ENCODE results near the gene ZNF503. TPM values are rescaled to one million over a fixed set of nuclear protein-coding genes. Genes with fewer than 3 reads are reported as not detected.
A peak's percentile ranks its signal among the peaks of the same experiment; 100 is the strongest.

The ZNF503 gene
- total RNA-seq, 2 donors from 2014 or later = 20.8 to 38.6 TPM

GRCh38 chr10:75425291-75426079, 23.9 kb upstream of the ZNF503 start:
- Histone ChIP-seq H3K27me3 (no peaks in the 10 kb centered on the region), H3K4me1 (peaks cover 50% of the 10 kb centered on the region), H3K36me3 (replicated peaks in 1 of 2; ENCODE audit: insufficient read depth in 1 of 2, low read depth in 2 of 2) (no peaks in the 10 kb centered on the region), H3K4me3 (no peak overlapping the region), H3K27ac (peak overlapping the region in 2 of 4 donors; percentile 12 to 27), H3K9me3 (no peaks in the 10 kb centered on the region)
- intact Hi-C loops (cut with DNase I) = no loop called here
- ATAC-seq (peak; percentile 81), DNase-seq (peak; percentile 73 to 88 (median 78))
- TF ChIP-seq CTCF (IDR thresholded peaks at IDR 0.05) (no peak), POLR2A (IDR thresholded peaks at IDR 0.05) (no peak)
- 41 to 62% methylated on average over 6 of the region's 6 CpGs for WGBS, 2 donors

GRCh38 chr10:75424571-75424970, 23.0 kb upstream of the ZNF503 start:
- no peaks in the 10 kb centered on the region for H3K36me3 ChIP-seq (replicated peaks in 1 of 2; ENCODE audit: insufficient read depth in 1 of 2, low read depth in 2 of 2)
- TF ChIP-seq POLR2A (IDR thresholded peaks at IDR 0.05) (no peak), CTCF (IDR thresholded peaks at IDR 0.05) (no peak)
- H3K9me3 ChIP-seq = no peaks in the 10 kb centered on the region
- no peak overlapping the region for H3K4me3 ChIP-seq
- no peak for DNase-seq
- peak overlapping the region in 1 of 4 donors; percentile 10 for H3K27ac ChIP-seq
- intact Hi-C loops (cut with DNase I) = no loop called here
- H3K27me3 ChIP-seq = no peaks in the 10 kb centered on the region
- peaks cover 41% of the 10 kb centered on the region for H3K4me1 ChIP-seq
- 61 to 66% methylated on average over 2 of the region's 2 CpGs for WGBS, 2 donors
- ATAC-seq = no peak

GRCh38 chr10:75422913-75423312, 21.3 kb upstream of the ZNF503 start:
- Histone ChIP-seq H3K4me1 (peaks cover 25% of the 10 kb centered on the region), H3K27me3 (no peaks in the 10 kb centered on the region), H3K9me3 (no peaks in the 10 kb centered on the region), H3K4me3 (no peak overlapping the region), H3K36me3 (replicated peaks in 1 of 2; ENCODE audit: insufficient read depth in 1 of 2, low read depth in 2 of 2) (no peaks in the 10 kb centered on the region), H3K27ac (no peak overlapping the region)
- 95 to 98% methylated on average over 6 of the region's 6 CpGs for WGBS, 2 donors
- no peak for ATAC-seq
- TF ChIP-seq POLR2A (IDR thresholded peaks at IDR 0.05) = no peak
- TF ChIP-seq CTCF (IDR thresholded peaks at IDR 0.05) = no peak
- intact Hi-C loops (cut with DNase I) = no loop called here
- DNase-seq = no peak

- no peak overlapping the region for H3K27ac ChIP-seq
- no peak for DNase-seq
- H3K27me3 ChIP-seq = no peaks in the 10 kb centered on the region
- H3K9me3 ChIP-seq = no peaks in the 10 kb centered on the region
- H3K4me1 ChIP-seq = peaks cover under 1% of the 10 kb centered on the region
- TF ChIP-seq CTCF (IDR thresholded peaks at IDR 0.05) = no peak
- no peak for TF ChIP-seq POLR2A (IDR thresholded peaks at IDR 0.05)
- 91 to 93% methylated on average over 8 of the region's 8 CpGs for WGBS, 2 donors
- no peak overlapping the region for H3K4me3 ChIP-seq
- ATAC-seq = no peak
- intact Hi-C loops (cut with DNase I) = loop anchor here (10.0 kb wide), 2 partner anchors 356 to 496 kb away; no protein-coding TSS in a partner anchor
- no peaks in the 10 kb centered on the region for H3K36me3 ChIP-seq (replicated peaks in 1 of 2; ENCODE audit: insufficient read depth in 1 of 2, low read depth in 2 of 2)
Observed at GRCh38 chr10:75418712-75419111, 17.1 kb upstream of the ZNF503 start.

GRCh38 chr10:75418293-75418692, 16.7 kb upstream of the ZNF503 start:
- H3K36me3 ChIP-seq (replicated peaks in 1 of 2; ENCODE audit: insufficient read depth in 1 of 2, low read depth in 2 of 2) = no peaks in the 10 kb centered on the region

More at GRCh38 chr10:75418293-75418692, 16.7 kb upstream of the ZNF503 start:
- TF ChIP-seq POLR2A (IDR thresholded peaks at IDR 0.05) (no peak), CTCF (IDR thresholded peaks at IDR 0.05) (no peak)
- no peak overlapping the region for H3K27ac ChIP-seq
- 76% methylated on average over 4 of the region's 4 CpGs for WGBS, 2 donors
- no peaks in the 10 kb centered on the region for H3K4me1 ChIP-seq
- intact Hi-C loops (cut with DNase I) = loop anchor here (10.0 kb wide), 2 partner anchors 357 to 497 kb away; no protein-coding TSS in a partner anchor
- no peak for ATAC-seq
- no peaks in the 10 kb centered on the region for H3K27me3 ChIP-seq
- H3K9me3 ChIP-seq = no peaks in the 10 kb centered on the region
- no peak overlapping the region for H3K4me3 ChIP-seq
- DNase-seq = no peak

Data from body of pancreas (tissue), 4 donors.